Choroid plexus epithelial cell (primary cell): ENCODE results near the gene CASQ2.
A peak's percentile ranks its signal among the peaks of the same experiment; 100 is the strongest.

ENCODE experiments used
- DNase-seq: peaks from one replicate; pipeline ENCODE4 v3.0.0-alpha.2; 2010; ENCODE audit warnings: low read depth
- H3K4me3 ChIP-seq: 2 replicates; pipeline ENCODE4 v1.5.1; 2011; ENCODE audit warnings: low read depth, mild to moderate bottlenecking, control low read depth, low read length, moderate library complexity
- CTCF ChIP-seq: conservative IDR thresholded peaks from 2 replicates; pipeline ENCODE4 v1.5.1; 2011; ENCODE audit warnings: low read depth, mild to moderate bottlenecking, control low read depth, inconsistent platforms, low read length, moderate library complexity

Gene CASQ2

GRCh38 chr1:115672224-115673009 lies 96.1 kb downstream of the CASQ2 start:
- no peak for DNase-seq
- H3K4me3 ChIP-seq: no peak overlapping the region
- no peak for TF ChIP-seq CTCF

DNA sequence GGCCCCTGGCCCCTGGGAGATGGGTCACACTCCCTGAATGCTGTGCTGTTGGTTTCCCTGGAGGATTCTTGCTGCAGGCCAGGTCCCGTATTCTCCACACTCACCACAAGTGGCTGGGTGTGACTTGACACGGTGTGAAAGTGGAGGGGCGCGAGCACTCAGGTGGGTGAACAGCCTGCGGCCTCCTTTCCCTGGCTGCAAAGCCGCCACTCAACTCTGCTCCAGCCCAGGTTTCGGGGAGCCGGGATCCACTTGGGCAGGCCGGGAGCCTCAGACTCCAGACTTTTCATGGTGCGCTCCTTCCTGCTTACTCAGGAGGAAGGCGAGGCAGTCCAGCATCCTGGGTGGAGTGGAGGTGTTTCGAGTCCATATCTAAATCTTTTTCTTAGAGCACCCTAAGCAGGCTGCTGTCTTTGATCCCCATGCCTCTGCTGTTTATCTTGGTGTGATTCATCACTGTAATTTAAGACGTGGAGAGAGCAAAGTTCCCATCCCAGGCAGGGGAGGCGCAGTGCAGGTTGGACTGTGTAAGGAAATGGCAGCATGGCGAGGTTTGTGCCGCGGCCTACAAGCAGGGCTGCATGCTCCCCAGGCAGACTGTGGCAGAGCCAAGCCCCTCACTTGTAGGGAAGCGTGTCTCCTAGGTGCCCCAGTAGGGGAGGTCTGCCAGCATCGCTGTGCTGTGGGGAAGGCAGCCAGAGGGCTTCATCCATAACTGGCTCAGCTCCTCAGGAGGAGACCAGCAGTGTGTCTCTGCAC lies 97.2 kb downstream of the CASQ2 start:
- H3K4me3 ChIP-seq: no peak overlapping the region
- peak; percentile 20 for TF ChIP-seq CTCF
- DNase-seq: peak; percentile 70

DNA sequence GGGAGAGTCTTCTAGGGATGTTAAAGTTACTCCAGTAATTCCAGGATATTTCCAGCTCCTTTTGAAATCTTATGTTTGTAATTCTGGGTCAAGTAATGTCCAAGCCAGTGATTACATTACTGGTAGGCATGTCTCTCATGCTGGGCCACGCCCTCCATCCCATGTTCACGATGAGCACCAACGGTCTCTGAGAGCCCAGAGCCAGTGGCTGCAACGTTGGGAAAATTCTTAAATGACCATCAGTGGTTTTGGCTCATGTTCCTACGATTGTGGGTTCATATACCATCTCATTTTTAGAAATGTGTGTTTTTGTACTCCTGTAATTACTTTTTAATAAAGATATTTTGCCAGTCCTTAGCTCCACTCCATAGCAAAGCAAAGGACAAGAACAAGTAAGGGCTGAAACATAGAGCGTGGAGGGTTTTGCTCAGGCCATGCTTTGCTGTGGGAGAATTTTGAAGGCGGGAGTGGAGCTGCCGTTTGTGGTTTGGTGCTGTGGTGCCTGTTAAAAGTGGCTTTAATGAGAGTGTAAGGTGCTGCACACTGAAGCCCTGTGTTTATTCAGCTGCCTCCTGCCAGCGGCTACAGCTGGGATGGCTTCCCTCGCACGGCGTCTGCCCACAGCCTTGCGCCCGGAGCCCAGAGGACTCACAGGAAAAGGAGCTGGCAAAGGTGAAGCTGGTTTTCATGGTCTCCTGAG lies 97.9 kb downstream of the CASQ2 start:
- no peak for DNase-seq
- H3K4me3 ChIP-seq: no peak overlapping the region
- no peak for TF ChIP-seq CTCF

DNA sequence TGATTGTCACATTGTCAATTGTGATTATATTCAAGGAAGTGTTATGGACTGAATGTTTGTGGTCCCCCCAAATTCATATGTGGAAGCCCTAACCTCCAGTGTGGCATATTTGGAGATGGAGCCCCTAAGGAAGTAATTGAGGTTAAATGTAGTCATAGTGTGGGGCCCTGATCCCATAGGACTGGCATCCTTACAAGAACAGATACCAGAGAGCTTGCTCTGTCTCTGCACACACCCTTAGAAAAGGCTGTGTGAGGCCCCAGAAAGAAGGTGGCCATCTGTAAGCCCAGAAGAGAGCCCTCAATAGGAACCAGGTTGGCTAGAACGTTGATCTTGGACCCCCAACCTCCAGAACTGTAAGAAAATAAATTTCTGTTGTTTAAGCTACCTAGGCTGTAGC lies 98.6 kb downstream of the CASQ2 start:
- no peak overlapping the region for H3K4me3 ChIP-seq
- TF ChIP-seq CTCF: no peak
- no peak for DNase-seq

GRCh38 chr1:115669002-115669673 lies 99.4 kb downstream of the CASQ2 start:
- no peak overlapping the region for H3K4me3 ChIP-seq
- DNase-seq: peak; percentile 78
- no peak for TF ChIP-seq CTCF

- no peak for TF ChIP-seq CTCF
Observed at GRCh38 chr1:115668579-115668978, 99.9 kb downstream of the CASQ2 start.

More at GRCh38 chr1:115668579-115668978, 99.9 kb downstream of the CASQ2 start:
- H3K4me3 ChIP-seq: no peak overlapping the region
- peak; percentile 34 for DNase-seq
